ENCODE data around the gene FAM210A. TPM values are rescaled to one million over a fixed set of nuclear protein-coding genes. Genes with fewer than 3 reads are reported as not detected.

FAM210A gene
- total and polyA plus RNA-seq, 8 donors: 11.1 to 18.2 (median 15.9) TPM

- no peak overlapping the region for H3K27ac ChIP-seq
- no peaks in the 10 kb centered on the region for H3K27me3 ChIP-seq
- no peak for TF ChIP-seq CTCF (IDR thresholded peaks at IDR 0.05)
- no peaks in the 10 kb centered on the region for H3K9me3 ChIP-seq
- no peak overlapping the region for H3K4me3 ChIP-seq
- no peak for ATAC-seq
- intact Hi-C loops (cut with DNase I): loop anchor here in 1 of 2 donors (10.0 kb wide), 1 partner anchor 72 kb away; no protein-coding TSS in a partner anchor
- no peak for DNase-seq
- H3K36me3 ChIP-seq: no peaks in the 10 kb centered on the region
- H3K4me1 ChIP-seq: peaks cover 0 to 8% of the 10 kb centered on the region in 2 donors
Observed at GRCh38 chr18:13626544-13626908, 99.8 kb downstream of the FAM210A start.

- intact Hi-C loops (cut with DNase I): loop anchor here in 1 of 2 donors (10.0 kb wide), 1 partner anchor 71 kb away; no protein-coding TSS in a partner anchor
- no peaks in the 10 kb centered on the region for H3K9me3 ChIP-seq
- no peak for TF ChIP-seq CTCF (IDR thresholded peaks at IDR 0.05)
- H3K36me3 ChIP-seq: no peaks in the 10 kb centered on the region
- H3K4me1 ChIP-seq: peaks cover 0 to 8% of the 10 kb centered on the region in 2 donors
- ATAC-seq (no peak), DNase-seq (no peak)
- H3K4me3 ChIP-seq: no peak overlapping the region
- no peak overlapping the region for H3K27ac ChIP-seq
- no peaks in the 10 kb centered on the region for H3K27me3 ChIP-seq
Observed at GRCh38 chr18:13625843-13626543, 100.4 kb downstream of the FAM210A start.

- intact Hi-C loops (cut with DNase I): loop anchor here in 1 of 2 donors (10.0 kb wide), 1 partner anchor 71 kb away; no protein-coding TSS in a partner anchor
- no peak overlapping the region for H3K4me3 ChIP-seq
- no peak overlapping the region for H3K27ac ChIP-seq
- H3K36me3 ChIP-seq: no peaks in the 10 kb centered on the region
- no peak for DNase-seq
- ATAC-seq: no peak
- peaks cover 0 to 8% of the 10 kb centered on the region in 2 donors for H3K4me1 ChIP-seq
- H3K27me3 ChIP-seq: no peaks in the 10 kb centered on the region
- no peaks in the 10 kb centered on the region for H3K9me3 ChIP-seq
- no peak for TF ChIP-seq CTCF (IDR thresholded peaks at IDR 0.05)
Observed at GRCh38 chr18:13625355-13625754, 101.0 kb downstream of the FAM210A start.

- no peaks in the 10 kb centered on the region for H3K9me3 ChIP-seq
- TF ChIP-seq CTCF (IDR thresholded peaks at IDR 0.05): no peak
- H3K36me3 ChIP-seq: no peaks in the 10 kb centered on the region
- H3K27ac ChIP-seq: no peak overlapping the region
- H3K4me1 ChIP-seq: peaks cover 0 to 3% of the 10 kb centered on the region in 2 donors
- DNase-seq (no peak), ATAC-seq (no peak)
- H3K4me3 ChIP-seq: no peak overlapping the region
- H3K27me3 ChIP-seq: no peaks in the 10 kb centered on the region
- intact Hi-C loops (cut with DNase I): loop anchor here in 1 of 2 donors (10.0 kb wide), 1 partner anchor 70 kb away; no protein-coding TSS in a partner anchor
Observed at GRCh38 chr18:13624563-13625237, 101.7 kb downstream of the FAM210A start.

- ATAC-seq (no peak), DNase-seq (no peak)
- Histone ChIP-seq H3K27me3 (no peaks in the 10 kb centered on the region), H3K4me1 (no peaks in the 10 kb centered on the region), H3K36me3 (no peaks in the 10 kb centered on the region), H3K27ac (no peak overlapping the region), H3K9me3 (no peaks in the 10 kb centered on the region), H3K4me3 (no peak overlapping the region)
- TF ChIP-seq CTCF (IDR thresholded peaks at IDR 0.05): no peak
- intact Hi-C loops (cut with DNase I): loop anchor here in 1 of 2 donors (10.0 kb wide), 1 partner anchor 69 kb away; no protein-coding TSS in a partner anchor
Observed at GRCh38 chr18:13623871-13624270, 102.5 kb downstream of the FAM210A start.

Measured in left lung (tissue), 10 donors.